Measurements from ENCODE around the gene USHBP1.

DNA sequence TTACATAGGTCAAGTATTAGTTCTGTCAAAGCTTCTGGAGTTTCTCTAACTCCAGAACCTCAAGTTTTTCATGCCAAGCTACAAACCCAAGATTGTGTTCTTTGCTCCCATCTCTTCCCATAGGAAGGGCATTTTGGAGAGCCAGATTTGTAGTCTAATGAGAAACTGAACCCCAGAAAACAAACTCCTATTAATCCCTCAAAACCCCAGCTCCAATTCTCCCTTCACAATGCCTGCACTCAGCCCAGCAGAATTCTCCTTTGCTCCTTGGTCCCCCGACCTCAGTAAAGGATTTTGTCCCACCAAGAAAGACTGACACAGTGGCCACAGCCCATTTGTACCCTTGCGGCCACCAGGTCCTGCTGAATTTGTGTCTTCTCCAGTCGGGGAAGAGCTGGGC is 8.4 kb downstream of the USHBP1 start:
- TF ChIP-seq, protein P1, sequence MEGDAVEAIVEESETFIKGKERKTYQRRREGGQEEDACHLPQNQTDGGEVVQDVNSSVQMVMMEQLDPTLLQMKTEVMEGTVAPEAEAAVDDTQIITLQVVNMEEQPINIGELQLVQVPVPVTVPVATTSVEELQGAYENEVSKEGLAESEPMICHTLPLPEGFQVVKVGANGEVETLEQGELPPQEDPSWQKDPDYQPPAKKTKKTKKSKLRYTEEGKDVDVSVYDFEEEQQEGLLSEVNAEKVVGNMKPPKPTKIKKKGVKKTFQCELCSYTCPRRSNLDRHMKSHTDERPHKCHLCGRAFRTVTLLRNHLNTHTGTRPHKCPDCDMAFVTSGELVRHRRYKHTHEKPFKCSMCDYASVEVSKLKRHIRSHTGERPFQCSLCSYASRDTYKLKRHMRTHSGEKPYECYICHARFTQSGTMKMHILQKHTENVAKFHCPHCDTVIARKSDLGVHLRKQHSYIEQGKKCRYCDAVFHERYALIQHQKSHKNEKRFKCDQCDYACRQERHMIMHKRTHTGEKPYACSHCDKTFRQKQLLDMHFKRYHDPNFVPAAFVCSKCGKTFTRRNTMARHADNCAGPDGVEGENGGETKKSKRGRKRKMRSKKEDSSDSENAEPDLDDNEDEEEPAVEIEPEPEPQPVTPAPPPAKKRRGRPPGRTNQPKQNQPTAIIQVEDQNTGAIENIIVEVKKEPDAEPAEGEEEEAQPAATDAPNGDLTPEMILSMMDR (IDR thresholded peaks at IDR 0.05): no peak
- no peak for TF ChIP-seq POLR2A (IDR thresholded peaks at IDR 0.05)

Measured in Peyer's patch (tissue), 4 donors.